TTC549 (cell line): Measurements from ENCODE around the gene PRDM7.
"Not testable (repeated sequence)": the region's sequence is repeated elsewhere in the genome, so short reads cannot be mapped to it uniquely, and the experiment has no call there.

Experiments
- FAIRE-seq: peaks from 2 replicates; lab custom pipeline; 2012; peaks lifted over from hg19 to GRCh38; lab: Jason Lieb, UNC

Gene PRDM7

GRCh38 chr16:90012991-90013745 lies 64.0 kb downstream of the PRDM7 start:
- no peak for FAIRE-seq

- FAIRE-seq, result no peak
Measured at GRCh38 chr16:90011908-90012501, 65.1 kb downstream of the PRDM7 start.

GRCh38 chr16:90011508-90011819 lies 65.7 kb downstream of the PRDM7 start:
- no peak for FAIRE-seq

GRCh38 chr16:90010676-90011507 lies 66.2 kb downstream of the PRDM7 start:
- FAIRE-seq, result no peak

- no peak for FAIRE-seq
Measured at GRCh38 chr16:90009172-90009899, 67.8 kb downstream of the PRDM7 start.

- FAIRE-seq, result no peak
Measured at GRCh38 chr16:90008708-90009145, 68.4 kb downstream of the PRDM7 start.

GRCh38 chr16:90007635-90008234 lies 69.4 kb downstream of the PRDM7 start:
- FAIRE-seq, result not testable (repeated sequence)

- FAIRE-seq, result no peak
Measured at GRCh38 chr16:90007015-90007414, 70.1 kb downstream of the PRDM7 start.
